DMS153 treated with DMSO at 0.1 percent for 48 hours (cell line): ENCODE results near the gene FAIM2.
A peak's percentile ranks its signal among the peaks of the same experiment; 100 is the strongest.
"Not testable (repeated sequence)": the region's sequence is repeated elsewhere in the genome, so short reads cannot be mapped to it uniquely, and the experiment has no call there.

Source experiments
- DNase-seq: peaks from one replicate; lab custom pipeline; 2025; ENCODE audit not compliant: unreplicated experiment; lab: John Stamatoyannopoulos, UW

The FAIM2 gene

DNA sequence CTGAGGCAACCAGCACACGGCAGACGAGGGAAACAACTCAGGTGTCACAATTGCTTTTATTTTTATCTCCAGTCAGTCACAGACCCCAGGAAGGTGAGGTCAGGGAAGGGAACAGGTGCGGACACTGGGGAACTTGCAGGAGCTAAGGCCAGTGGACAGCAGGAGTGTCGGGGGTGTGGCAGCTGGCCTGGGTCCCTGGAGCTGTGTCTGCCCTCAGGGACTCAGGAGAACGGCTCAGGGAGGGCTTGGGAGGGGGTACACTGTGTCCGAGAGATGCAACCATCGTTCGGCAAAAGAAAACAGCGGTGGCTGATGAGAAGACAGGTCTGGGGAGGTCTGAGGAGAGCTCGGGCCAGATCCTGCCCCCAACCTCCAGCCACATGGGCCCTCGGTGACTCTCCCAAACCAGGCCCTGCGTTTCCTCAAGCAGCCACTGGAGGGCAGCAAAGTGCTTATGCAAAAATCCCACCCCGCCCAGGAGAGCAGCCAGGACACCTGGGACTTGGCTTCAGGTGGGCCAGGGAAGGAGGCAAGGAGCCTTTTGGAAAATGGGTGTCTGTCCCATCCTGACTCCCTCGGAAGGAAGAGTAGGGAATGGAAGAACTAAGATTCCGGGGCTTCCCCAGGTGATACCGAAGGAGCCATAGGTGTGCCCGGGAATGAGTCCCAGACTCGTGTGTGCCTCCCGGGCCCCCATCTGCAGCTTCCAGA is 36.7 kb downstream of the FAIM2 start:
- peak; percentile 31 for DNase-seq

DNA sequence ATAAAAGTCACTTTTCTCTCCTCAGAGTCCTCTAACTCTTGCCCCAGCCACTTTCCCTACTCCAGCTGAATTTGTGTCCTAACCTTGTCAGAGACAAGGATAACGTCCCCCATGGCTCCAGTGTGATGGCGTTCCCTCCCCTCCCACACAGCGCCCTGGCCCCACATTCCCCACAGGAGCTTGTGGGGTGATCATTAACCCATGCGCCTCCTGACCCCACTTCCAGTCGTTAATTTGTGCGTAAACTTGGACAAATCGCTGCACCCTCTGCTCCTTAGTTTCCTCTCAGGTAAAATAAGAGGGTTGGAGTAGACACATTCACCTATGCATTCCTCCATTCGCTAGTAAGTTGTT is 37.9 kb downstream of the FAIM2 start:
- no peak for DNase-seq

DNA sequence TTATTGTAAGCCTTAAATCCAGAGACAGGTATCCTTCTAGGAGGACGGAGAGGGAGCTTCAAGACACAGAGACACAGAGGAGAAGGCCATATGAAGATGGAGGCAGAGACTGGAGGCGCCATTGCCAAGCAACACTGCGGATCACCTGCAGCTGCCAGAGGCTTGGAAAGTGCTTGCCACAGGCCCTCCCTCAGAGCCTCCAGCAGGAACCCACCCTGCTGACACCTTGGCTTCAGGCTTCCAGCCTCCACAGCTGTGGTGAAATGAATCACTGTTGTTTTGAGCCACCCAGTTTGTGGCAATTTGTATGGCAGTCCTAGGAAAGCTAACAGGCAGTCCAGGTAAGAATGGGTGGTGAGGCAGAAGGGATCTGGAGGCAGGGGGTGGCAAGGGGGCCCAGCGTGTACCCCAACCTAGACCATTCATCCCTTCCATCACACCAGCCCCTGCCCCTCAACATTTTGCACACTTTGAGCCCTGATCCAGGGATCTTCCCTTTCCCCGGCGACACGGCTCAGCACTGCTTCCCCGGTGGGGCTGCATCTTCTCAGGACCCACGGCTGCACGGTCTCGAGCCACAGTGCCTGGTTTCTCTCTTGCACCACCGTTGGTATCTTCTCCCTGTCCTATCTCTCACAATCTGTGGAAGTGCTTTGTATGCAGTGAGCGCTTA is 38.5 kb downstream of the FAIM2 start:
- DNase-seq: no peak

GRCh38 chr12:49864798-49865090 is 39.0 kb downstream of the FAIM2 start:
- DNase-seq: no peak

GRCh38 chr12:49863946-49864797 is 39.5 kb downstream of the FAIM2 start:
- no peak for DNase-seq

DNA sequence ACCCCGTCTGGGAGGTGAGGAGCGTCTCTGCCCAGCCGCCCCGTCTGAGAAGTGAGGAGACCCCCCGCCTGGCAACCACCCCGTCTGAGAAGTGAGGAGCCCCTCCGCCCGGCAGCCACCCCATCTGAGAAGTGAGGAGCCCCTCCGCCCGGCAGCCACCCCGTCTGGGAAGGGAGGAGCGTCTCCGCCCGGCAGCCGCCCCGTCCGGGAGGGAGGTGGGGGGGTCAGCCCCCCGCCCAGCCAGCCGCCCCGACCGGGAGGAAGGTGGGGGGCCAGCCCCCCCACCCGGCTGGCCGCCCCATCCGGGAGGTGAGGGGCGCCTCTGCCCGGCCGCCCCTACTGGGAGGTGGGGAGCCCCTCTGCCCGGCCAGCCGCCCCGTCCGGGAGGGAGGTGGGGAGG is 42.8 kb downstream of the FAIM2 start:
- not testable (repeated sequence) for DNase-seq

DNA sequence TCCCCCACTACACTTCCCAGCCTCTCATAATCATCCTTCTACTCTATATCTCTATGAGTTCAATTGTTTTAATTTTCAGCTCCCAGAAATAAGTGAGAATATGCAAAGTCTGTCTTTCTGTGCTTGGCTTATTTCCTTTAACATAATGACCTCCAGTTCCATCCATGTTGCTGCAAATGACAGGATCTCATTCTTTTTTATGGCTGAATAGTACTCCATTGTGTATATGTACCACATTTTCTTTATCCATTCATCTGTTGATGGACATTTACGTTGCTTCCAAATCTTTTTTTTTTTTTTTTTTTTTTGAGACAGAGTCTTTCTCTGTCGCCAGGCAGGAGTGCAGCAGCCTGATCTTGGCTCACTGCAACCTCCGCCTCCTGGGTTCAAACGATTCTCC is 47.8 kb downstream of the FAIM2 start:
- DNase-seq: not testable (repeated sequence)

- DNase-seq: no peak
Measured at GRCh38 chr12:49854976-49855375, 48.7 kb downstream of the FAIM2 start.

- DNase-seq: no peak
Measured at GRCh38 chr12:49853671-49854070, 50.0 kb downstream of the FAIM2 start.

- no peak for DNase-seq
Measured at GRCh38 chr12:49847161-49847560, 56.5 kb downstream of the FAIM2 start.

DNA sequence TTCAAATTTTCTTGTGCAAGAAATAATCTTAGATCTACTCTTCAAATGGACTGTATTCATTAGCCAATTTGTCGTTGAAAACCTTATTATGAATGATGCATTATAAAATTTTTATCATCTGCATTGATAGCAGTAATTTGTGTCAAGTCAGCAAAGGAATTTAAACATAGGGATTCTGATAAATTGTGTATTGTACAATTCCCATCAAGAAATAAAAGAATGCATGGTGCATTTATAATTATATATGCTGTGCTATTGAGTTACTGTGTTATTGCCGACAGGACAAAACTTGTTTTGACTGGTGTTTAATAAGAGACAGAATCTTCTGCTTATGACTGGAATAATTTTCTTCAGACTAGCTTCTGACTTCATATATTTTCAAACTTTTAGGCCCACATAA is 57.7 kb downstream of the FAIM2 start:
- DNase-seq: no peak

DNA sequence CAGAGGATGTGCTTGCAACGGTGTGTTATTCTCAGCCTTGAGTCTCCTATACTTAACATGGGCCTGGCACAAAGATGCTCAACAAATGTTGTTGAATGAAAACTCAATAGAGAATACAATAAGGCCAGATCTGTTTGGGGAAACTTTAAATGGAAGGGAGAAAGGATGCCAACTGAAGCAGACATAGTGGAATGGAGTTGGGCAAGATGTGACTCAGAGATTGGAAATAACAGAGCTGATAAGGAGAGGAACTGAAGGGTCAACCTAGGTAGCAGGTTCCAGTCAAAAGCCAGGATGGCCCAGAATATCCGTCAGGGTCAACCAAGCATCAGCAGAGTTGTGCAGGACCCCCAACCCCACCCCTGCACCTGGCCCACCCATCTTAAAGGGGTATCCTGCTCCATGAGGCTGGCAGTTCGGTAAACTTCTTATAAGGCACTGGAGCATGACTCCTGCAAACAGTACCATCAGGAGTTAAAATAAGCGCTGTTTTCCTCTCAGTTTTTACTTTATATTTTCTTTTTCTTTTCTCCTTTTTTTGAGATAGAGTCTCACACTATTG is 59.7 kb downstream of the FAIM2 start:
- DNase-seq: no peak

GRCh38 chr12:49843411-49843810 is 60.3 kb downstream of the FAIM2 start:
- no peak for DNase-seq

- DNase-seq: peak; percentile 82
Measured at GRCh38 chr12:49842519-49843352, 61.0 kb downstream of the FAIM2 start, which contains the start of gene BCDIN3D. Gene BCDIN3D, minus strand, starts transcription at chr12:49843106. Its CDS starts 19 bp downstream, at chr12:49843087.

GRCh38 chr12:49838973-49839633 is 64.6 kb downstream of the FAIM2 start:
- peak; percentile 27 for DNase-seq

- DNase-seq: no peak
Measured at GRCh38 chr12:49832836-49833421, 70.8 kb downstream of the FAIM2 start.

GRCh38 chr12:49831717-49832116 is 72.0 kb downstream of the FAIM2 start:
- DNase-seq: no peak

GRCh38 chr12:49828133-49829091 is 75.3 kb downstream of the FAIM2 start, which contains the start of gene NCKAP5L:
Gene NCKAP5L, minus strand, starts transcription at chr12:49828413. Its CDS starts 24,369 bp downstream, at chr12:49804044.
- DNase-seq: peak; percentile 55
